T47D (cell line): ENCODE measurements around the gene SGTA.
A peak's percentile ranks its signal among the peaks of the same experiment; 100 is the strongest.
"Not testable (repeated sequence)": the region's sequence is repeated elsewhere in the genome, so short reads cannot be mapped to it uniquely, and the experiment has no call there.

Experiments
- DNase-seq, 2 experiments: peaks; one replicate each; pipeline versions ENCODE4 v3.0.0 to v3.0.0-alpha.2; 2011 to 2012; ENCODE audit warnings: low read depth in 1 of 2, low spot score in 1 of 2
- JUND ChIP-seq: IDR thresholded peaks from 2 replicates; pipeline ENCODE4 v1.6.1; 2012; ENCODE audit warnings: low read depth
- in situ Hi-C: cut with HindIII; loops from 2 replicates; pipeline ENCODE4 v1.10.0; 2016; ENCODE audit warnings: low sequenced_read_pairs, low pct_unique_long_range_greater_than_20kb

Gene SGTA

DNA sequence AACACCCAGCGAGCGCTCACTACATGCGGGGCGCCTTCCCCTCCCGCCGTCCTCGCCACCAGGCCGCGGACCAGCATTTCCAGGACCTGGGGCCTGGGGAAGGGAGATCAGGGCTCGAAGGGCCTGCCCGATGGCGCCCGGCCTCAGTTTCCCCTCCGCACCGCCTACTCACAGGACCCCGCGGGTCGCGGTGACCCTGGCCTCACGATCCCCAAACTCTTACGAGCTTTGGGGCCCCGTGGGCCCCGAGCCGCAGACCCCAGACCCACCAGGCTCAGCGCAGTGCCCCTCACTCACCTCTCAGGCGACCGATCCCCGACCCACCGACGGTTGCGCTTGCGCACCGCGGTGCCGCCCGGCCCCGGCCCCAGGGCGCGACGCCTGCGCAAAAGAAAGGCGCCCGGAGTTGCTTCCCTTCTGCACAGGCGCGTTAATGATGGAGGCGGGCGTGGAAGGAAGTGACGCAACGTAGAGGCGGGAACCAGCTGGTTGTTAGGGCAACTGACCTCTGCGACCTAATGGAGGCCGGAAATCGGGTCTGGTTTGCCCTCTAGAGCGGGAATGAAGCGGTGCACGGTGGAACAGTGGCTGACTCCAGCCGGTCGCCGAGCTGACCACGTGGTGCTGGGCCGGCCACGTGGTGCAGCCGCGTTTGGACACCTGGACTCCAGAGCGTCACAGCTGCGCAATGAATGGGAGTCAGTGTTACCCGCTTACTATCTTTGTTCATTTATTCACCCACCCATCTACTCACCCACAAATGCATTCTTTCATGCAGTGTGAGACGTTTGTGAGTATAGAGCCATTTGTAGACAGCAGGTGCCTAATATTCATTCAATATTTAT is at the start of gene SGTA:
Gene SGTA (minus strand): TSS at position 338 of the 845 bp plus-strand sequence. CDS start 14,205 bp downstream, outside the sequence.
- TF ChIP-seq JUND, result no peak
- in situ Hi-C loops, result no loop called here
- DNase-seq, result peak; percentile 92 to 99

DNA sequence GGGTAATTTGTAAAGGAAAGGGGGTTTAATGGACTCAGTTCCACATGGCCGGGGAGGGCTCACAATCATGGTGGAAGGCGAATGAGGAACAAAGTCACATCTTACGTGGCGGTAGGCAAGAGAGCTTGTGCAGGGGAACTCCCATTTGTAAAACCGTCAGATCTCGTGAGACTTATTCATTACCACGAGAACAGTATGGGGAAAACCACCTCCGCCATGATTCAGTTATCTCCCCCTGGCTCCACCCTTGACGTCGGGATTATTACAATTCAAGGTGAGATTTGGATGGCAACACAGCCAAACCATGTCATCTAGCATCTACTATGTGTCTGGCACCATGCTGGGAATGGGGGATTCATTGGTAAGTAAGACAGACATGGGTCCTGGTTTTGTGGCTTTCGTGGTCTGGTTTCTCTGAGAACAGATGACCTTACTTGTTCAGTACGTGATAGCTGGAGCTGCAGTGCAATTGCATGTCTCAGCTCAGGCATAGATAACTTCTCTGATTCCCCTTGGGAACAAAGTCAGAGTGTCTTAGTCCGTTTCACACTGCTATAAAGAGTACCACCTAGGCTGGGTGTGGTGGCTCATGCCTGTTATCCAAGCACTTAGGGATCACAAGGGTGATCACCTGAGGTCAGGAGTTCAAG is 44.9 kb upstream of the SGTA start:
- DNase-seq, result no peak
- TF ChIP-seq JUND, result no peak
- in situ Hi-C loops, result no loop called here

GRCh38 chr19:2827022-2827421 is 43.9 kb upstream of the SGTA start:
- no peak for DNase-seq
- no peak for TF ChIP-seq JUND
- in situ Hi-C loops, result no loop called here

GRCh38 chr19:2824129-2824528 is 41.1 kb upstream of the SGTA start:
- in situ Hi-C loops, result no loop called here
- no peak for TF ChIP-seq JUND
- no peak for DNase-seq

DNA sequence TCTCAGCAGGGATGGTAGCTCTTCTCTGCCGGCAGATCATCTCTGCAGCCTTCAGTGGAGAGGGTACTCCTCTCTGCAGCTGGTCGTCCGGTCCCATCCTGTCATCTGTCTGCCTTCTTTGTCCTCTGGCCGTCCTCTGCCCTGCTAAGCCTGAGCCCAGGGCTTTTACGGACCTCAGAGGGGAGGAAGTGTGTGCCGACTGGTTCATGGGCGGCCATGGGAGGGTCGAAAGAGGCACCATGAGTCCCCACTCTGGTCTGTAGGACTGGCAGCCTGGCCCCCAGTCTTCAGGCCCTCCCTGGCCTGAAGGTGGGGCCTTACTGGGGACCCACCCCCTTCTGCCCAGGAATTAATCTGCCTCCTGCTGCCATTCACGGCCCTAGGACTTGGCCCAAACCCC is 40.6 kb upstream of the SGTA start:
- in situ Hi-C loops, result no loop called here
- DNase-seq, result no peak
- no peak for TF ChIP-seq JUND

DNA sequence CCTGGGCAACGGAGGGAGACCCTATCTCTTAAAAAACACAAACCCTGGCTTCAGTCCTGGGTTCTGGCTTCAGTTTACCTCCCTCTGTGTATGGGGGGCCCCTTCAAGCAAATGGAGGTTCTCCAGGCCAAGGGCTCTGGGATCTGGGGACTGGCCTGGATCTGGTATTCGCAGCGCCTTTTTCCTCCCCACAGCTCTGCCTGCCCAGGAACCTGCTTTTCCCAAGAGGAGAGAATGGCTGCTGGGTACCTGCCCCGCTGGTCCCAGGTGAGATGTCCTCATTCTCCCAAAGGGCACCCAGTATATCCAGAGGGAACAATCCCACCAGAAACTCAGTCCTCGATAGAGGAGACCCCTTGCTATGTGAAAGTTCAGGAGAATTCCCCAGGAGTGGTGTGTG is 39.8 kb upstream of the SGTA start:
- no peak for TF ChIP-seq JUND
- no peak for DNase-seq
- in situ Hi-C loops, result no loop called here

GRCh38 chr19:2820112-2820702 is 37.1 kb upstream of the SGTA start:
- no peak for DNase-seq
- TF ChIP-seq JUND, result no peak
- in situ Hi-C loops, result no loop called here

DNA sequence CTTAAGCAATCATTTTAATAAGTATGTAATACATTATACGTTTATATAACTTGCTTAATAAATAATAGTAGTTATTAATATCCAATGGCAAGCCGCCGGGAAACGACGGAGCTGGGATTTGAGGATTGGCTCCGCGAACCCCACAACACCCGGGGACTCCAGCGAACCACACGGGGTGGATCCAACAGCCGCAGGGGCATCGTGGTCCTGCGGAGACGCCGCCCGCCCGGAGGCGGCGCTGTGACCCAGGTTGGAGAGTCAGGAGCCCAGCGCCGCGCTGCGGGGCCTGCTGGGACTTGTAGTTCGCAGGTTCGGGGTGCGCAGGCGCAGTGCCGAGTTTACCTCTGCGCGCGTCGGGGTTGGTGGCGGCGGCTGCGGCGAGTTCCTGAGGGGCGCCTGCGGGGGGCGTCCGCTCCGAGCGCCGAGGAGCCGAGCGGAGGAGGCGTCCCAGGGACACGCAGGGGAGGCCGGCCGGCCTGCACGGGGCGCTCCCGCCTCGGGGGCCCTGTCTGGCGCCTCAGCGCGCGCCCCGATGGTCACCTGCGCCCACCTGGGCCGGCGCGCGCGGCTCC is 36.6 kb upstream of the SGTA start, which contains the start of gene ZNF554:
Gene ZNF554 (plus strand): TSS at position 329 of the 572 bp plus-strand sequence. CDS start 204 bp downstream, at position 533.
- peak; percentile 82 to 94 for DNase-seq
- no peak for TF ChIP-seq JUND
- in situ Hi-C loops, result no loop called here

GRCh38 chr19:2817237-2817829 is 34.3 kb upstream of the SGTA start:
- in situ Hi-C loops, DNase-seq: not testable (repeated sequence)

DNA sequence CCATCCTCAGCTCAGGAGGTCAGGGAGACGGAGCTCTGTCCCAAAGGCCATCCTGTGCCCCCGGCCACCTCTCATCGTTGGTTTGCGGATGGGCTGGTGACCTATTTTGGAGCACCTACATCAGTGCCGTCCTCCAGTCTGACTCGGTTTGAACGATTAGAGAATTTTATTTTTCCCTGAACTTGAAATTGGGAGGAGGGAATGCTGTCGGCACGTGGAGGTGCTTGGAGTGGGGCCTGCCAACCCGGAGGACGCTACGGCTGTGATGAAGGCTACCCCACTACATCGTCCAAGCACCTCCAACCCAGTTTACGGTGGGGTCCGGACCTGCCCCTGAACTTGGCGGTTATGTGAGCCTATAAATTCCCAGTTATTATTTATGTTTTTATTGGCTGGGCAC is 33.6 kb upstream of the SGTA start:
- in situ Hi-C loops, result no loop called here
- TF ChIP-seq JUND, result no peak
- DNase-seq, result no peak

GRCh38 chr19:2815923-2816322 is 32.9 kb upstream of the SGTA start:
- no peak for TF ChIP-seq JUND
- no peak for DNase-seq
- in situ Hi-C loops, result no loop called here

- no peak for TF ChIP-seq JUND
- no peak for DNase-seq
- in situ Hi-C loops, result no loop called here
Measured at GRCh38 chr19:2815191-2815614, 32.1 kb upstream of the SGTA start.

DNA sequence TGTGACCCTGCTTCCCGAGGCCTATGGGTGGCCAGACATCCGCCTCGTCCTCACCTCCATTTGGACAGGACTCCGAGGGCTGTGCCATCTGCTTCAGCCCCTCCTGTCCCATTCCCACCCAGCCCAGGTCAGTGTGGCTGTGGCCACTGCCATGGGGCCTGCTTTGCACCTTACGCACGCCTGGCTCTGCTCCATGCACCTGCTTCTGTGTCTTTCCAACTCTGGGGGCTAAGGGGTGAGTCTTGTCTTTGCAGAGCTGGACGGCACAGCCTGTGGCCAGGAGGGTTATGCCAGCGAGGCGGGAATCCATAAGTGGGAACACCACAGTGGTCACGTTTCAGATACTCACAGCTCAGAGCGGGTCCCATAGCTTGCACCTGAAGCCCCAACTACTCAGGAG is 31.4 kb upstream of the SGTA start:
- TF ChIP-seq JUND, result no peak
- DNase-seq, result no peak
- in situ Hi-C loops, result no loop called here
